ENCODE results near the gene ATP6V1B1. TPM values are rescaled to one million over a fixed set of nuclear protein-coding genes. Genes with fewer than 3 reads are reported as not detected.
A peak's percentile ranks its signal among the peaks of the same experiment; 100 is the strongest.

ATP6V1B1 gene
- total and polyA plus RNA-seq, 9 of the 15 experiments (the other 6 are each of a cell fraction or from before 2014, with no cell fraction given): not detected

GRCh38 chr2:70948337-70949003, 12.8 kb downstream of the ATP6V1B1 start (continued):
- TF ChIP-seq ZBTB33 (CRISPR knock-in tag; IDR thresholded peaks at IDR 0.05): peak; percentile 94
- no peak for TF ChIP-seq ZNF398 (CRISPR knock-in tag; IDR thresholded peaks at IDR 0.05)
- TF ChIP-seq SMARCE1 (IDR thresholded peaks at IDR 0.05): no peak
- TF ChIP-seq NEUROD1 (IDR thresholded peaks at IDR 0.05; ENCODE audit: borderline replicate concordance, low read depth, low read length, partially characterized antibody): no peak
- no peak for TF ChIP-seq ATF1 (CRISPR knock-in tag; IDR thresholded peaks at IDR 0.05)
- peak; percentile 34; the same call in 1 of the 2 replicates for TF ChIP-seq ATF1 (tag; IDR thresholded peaks at IDR 0.05)
- TF ChIP-seq SMC3 (conservative IDR thresholded peaks at IDR 0.05; ENCODE audit: insufficient read depth, low read depth, low read length): peak; percentile 82
- peak; percentile 26; the same call in 1 of the 2 replicates for TF ChIP-seq CXXC5 (CRISPR knock-in tag; IDR thresholded peaks at IDR 0.05)
- no peak for TF ChIP-seq NFXL1 (CRISPR knock-in tag; IDR thresholded peaks at IDR 0.05)
- no peak for TF ChIP-seq SNAPC5 (CRISPR knock-in tag; IDR thresholded peaks at IDR 0.05)
- TF ChIP-seq ILF3 (IDR thresholded peaks at IDR 0.05; ENCODE audit: borderline replicate concordance): no peak
- TF ChIP-seq CTBP1 (IDR thresholded peaks at IDR 0.05; ENCODE audit: borderline replicate concordance): peak; percentile 19; the same call in 1 of the 2 replicates
- TF ChIP-seq PURB (CRISPR knock-in tag; IDR thresholded peaks at IDR 0.05; ENCODE audit: low read depth): no peak
- no peak for TF ChIP-seq TFAM (CRISPR knock-in tag; conservative IDR thresholded peaks at IDR 0.05)
- TF ChIP-seq TOE1 (IDR thresholded peaks at IDR 0.05; ENCODE audit: borderline replicate concordance): no peak
- no peak for TF ChIP-seq TOE1 (CRISPR knock-in tag; IDR thresholded peaks at IDR 0.05; ENCODE audit: borderline replicate concordance, low read depth)
- 0 out of 2 replicates have a peak, but pooled peaks have one; percentile 35 for TF ChIP-seq XRCC5 (IDR thresholded peaks at IDR 0.05; ENCODE audit: low read depth, low read length)
- TF ChIP-seq POLR2G (IDR thresholded peaks at IDR 0.05; ENCODE audit: low read depth, low read length): 0 out of 2 replicates have a peak, but pooled peaks have one; percentile 24
- TF ChIP-seq RB1 (IDR thresholded peaks at IDR 0.05; ENCODE audit: low read depth): peak; percentile 58; the same call in 1 of the 2 replicates
- peak; percentile 58; the same call in 1 of the 2 replicates for TF ChIP-seq L3MBTL2 (IDR thresholded peaks at IDR 0.05)
- peak; percentile 9; the same call in 1 of the 2 replicates for TF ChIP-seq BMI1 (IDR thresholded peaks at IDR 0.05; ENCODE audit: low read length)
- peak; percentile 66; the same call in 1 of the 2 replicates for TF ChIP-seq TFAP4 (CRISPR knock-in tag; IDR thresholded peaks at IDR 0.05; ENCODE audit: borderline replicate concordance)
